Midbrain (tissue), 1 donor: ENCODE measurements around the gene SEL1L2.
A peak's percentile ranks its signal among the peaks of the same experiment; 100 is the strongest.

Experiments used
- DNase-seq: peaks from one replicate; lab custom pipeline; 2025; lab: John Stamatoyannopoulos, UW

Gene SEL1L2

DNA sequence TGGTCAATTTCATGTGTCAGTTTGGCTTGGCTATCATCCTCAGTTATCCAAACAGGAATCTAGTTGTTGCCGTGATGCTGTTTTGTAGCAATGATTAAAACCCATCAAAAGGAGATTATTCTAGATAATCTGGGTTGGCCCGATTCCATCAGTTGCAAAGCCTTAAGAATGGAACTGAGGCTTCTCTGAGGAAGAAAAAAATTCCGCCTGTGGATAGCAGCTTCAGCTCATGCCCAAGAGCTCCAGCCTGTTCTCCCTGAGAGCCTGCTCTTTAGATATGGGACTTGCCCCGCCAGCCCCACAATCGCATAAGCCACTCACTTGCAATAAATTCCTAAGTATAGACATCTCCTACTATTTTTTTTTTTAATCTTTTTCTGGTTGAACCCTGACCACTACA lies 61.5 kb downstream of the SEL1L2 start:
- DNase-seq: no peak

DNA sequence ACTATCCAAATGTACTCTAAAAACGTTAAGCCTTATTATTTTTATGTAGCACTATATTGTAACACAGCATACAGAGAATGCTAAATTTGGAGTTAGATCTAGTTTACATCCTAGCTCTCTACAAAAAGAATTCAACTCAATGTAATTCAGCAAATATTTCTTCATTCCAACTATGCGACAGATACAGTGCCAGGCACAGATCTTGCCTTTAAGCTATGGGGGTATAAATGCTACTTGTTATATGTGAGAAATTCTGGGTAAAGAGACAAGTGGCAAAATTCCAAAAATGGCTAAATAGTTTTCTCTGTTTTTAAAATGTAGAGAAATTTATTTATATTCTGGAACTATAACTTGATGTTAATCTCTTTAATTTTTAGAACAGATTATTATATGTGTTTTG lies 63.2 kb downstream of the SEL1L2 start:
- DNase-seq: no peak

DNA sequence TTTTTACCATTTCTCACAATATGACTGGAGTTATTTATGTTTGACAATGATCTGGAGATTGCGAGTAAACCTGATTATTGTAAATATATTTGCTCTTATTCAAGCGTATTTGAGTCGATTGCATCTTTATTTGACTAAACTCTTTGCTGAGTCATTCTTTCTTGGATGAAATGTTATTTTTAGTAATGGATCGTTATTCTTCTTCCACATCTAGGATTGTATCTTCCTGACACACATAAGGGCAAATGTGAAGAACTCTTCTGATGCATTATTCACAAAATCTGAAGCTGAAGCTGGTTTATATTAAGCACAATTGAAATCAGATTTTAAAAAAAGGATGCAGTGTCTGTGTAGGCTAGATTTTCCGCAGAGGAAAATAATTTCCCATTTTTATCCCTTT lies 68.2 kb downstream of the SEL1L2 start:
- DNase-seq: no peak

DNA sequence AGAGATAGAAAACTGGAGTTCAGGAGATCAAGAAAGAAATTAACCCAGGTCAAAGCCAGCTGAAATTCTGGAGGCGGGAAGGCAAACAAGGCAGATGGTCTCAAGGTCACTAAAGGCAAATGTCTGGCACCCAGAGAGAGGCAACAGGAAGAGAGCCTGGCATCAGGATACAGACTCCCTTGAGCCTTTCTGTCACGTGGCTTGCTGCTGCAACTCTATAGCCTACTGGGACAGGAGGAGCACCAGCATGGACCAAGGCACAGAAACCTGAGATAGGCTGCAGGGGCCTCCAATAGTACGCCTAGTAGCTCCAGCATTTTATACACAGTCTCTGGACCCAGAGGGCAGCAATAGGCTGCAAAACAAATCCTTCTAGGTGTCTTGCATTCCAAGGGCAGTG lies 75.1 kb downstream of the SEL1L2 start:
- DNase-seq: no peak

GRCh38 chr20:13913572-13913971 lies 76.8 kb downstream of the SEL1L2 start:
- no peak for DNase-seq

GRCh38 chr20:13913131-13913530 lies 77.3 kb downstream of the SEL1L2 start:
- DNase-seq: no peak

- no peak for DNase-seq
Measured at GRCh38 chr20:13910492-13910891, 79.9 kb downstream of the SEL1L2 start.

- peak; percentile 16 for DNase-seq
Measured at GRCh38 chr20:13909067-13909466, 81.3 kb downstream of the SEL1L2 start.

DNA sequence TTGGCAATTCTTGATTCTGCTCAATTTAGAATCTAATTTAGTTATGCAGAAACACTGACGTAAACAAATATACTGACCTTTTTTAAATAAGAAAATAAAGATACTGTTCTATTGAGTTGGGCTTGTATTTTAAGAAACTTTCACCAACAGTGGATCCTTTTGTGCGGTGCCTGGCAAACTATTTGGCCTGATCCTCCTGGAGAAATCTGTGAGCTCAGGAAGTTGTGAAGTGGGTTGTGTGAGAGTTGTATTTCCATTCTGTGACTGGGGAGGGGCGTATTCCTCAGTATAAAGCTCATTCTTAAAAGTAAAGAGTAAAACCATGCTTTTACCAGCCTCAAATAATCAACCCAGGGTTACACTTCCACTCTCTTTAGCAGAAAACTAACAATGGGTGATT lies 85.6 kb downstream of the SEL1L2 start:
- no peak for DNase-seq

GRCh38 chr20:13900496-13900895 lies 89.9 kb downstream of the SEL1L2 start:
- no peak for DNase-seq

GRCh38 chr20:13898012-13898612 lies 92.3 kb downstream of the SEL1L2 start:
- no peak for DNase-seq

GRCh38 chr20:13891575-13891974 lies 98.8 kb downstream of the SEL1L2 start:
- DNase-seq: no peak

DNA sequence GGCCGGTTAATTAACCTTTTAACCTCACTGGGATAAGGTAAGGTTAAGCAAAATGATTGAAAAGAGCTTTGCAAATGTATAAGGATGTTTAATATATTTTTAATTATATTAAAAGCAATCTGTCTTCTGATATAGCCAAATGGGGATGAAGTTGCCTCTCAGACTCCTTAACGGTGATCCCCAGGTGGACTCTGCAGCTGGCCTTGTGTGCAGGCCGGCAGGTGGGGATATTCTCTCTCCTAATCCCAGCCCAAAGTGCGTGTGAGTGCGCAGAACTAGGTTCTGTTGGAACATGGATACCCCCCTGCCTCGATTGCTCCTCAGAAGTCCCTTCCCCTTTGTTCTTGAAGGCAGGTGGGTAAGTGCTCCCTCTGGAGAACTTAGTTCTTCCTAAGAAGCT lies 105.6 kb downstream of the SEL1L2 start:
- DNase-seq: no peak

GRCh38 chr20:13883425-13883824 lies 107.0 kb downstream of the SEL1L2 start:
- DNase-seq: no peak

DNA sequence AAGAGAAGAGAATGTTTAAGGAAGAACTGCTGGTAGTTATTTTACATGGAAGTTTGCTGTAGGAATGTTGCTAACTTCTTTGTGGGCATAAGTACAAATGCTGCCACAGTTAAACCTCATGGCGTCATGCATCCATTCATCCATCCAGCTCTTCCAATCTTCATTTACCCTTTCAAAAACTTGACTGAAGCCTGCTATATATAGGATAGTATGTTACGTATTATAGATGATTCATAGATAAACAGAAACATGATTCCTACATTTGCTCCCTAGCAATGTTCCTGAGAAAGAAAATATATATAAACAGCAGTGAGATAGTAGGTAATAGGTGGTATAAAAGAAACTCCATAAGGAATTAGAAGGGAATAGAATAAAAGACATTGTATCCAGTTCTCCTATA lies 111.8 kb downstream of the SEL1L2 start:
- DNase-seq: no peak

GRCh38 chr20:13877793-13878192 lies 112.6 kb downstream of the SEL1L2 start:
- DNase-seq: peak; percentile 8

- DNase-seq: no peak
Measured at GRCh38 chr20:13875265-13875811, 115.1 kb downstream of the SEL1L2 start.

DNA sequence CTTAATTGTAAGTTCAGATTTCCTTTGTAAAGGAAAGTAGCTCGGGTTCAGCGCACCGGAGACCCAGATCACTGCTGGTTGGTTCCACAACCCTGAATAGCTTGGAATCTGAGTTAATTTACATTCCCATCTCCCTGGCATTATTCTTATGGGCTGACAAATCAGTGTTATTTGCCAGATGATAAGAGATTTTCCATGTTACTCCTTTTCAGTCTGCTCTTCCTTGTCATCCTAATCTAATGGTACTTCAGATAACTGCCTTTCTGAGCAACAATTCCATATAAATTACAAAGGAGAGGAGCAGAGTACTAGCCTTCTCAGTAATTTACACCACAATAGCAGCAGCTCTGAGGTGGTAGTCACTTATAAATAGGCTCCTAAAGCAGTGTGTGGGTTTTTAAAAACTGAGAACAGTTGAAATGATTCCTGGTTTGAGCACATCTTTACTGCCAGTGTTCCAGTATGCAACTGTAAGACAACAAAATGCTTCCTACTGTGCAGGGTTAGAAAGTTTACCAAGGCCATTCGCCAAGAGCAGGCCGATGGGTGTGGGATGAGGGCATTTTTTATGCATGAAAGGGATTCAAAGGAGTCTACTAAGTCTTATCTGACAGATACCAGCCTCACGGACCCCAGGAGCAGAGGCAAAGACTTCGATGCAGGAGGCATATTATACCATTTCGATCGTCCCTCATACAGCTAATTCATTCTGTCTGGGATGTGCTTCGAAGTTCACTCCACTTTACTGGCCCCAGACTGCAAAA lies 115.8 kb downstream of the SEL1L2 start:
- no peak for DNase-seq

GRCh38 chr20:13873831-13874230 lies 116.6 kb downstream of the SEL1L2 start:
- DNase-seq: no peak

GRCh38 chr20:13870170-13870748 lies 120.2 kb downstream of the SEL1L2 start:
- DNase-seq: no peak

- peak; percentile 15 for DNase-seq
Measured at GRCh38 chr20:13868331-13868730, 122.1 kb downstream of the SEL1L2 start.

- DNase-seq: peak; percentile 21
Measured at GRCh38 chr20:13865791-13866351, 124.5 kb downstream of the SEL1L2 start.

GRCh38 chr20:13865156-13865555 lies 125.3 kb downstream of the SEL1L2 start:
- DNase-seq: no peak
